MM.1S (cell line): ENCODE data around the gene DPP10.

ENCODE experiments used
- CTCF ChIP-seq: fragments of 300-600 bp; sonication (generic); IDR thresholded peaks from 2 replicates; pipeline ENCODE4 v1.5.1; 2016; ENCODE audit warnings: antibody characterized with exemption, low read length, mixed read lengths
- EZH2 ChIP-seq: fragments of 300-600 bp; sonication (generic); optimal IDR thresholded peaks from 2 replicates; pipeline ENCODE3; 2017; ENCODE audit warnings: low read depth, mild to moderate bottlenecking, antibody characterized with exemption, low read length, mixed read lengths
- EZH2phosphoT487 ChIP-seq: fragments of 300-600 bp; sonication (generic); IDR thresholded peaks from 2 replicates; pipeline ENCODE4 v1.6.1; 2018; ENCODE audit warnings: antibody characterized with exemption, low read length

DNA sequence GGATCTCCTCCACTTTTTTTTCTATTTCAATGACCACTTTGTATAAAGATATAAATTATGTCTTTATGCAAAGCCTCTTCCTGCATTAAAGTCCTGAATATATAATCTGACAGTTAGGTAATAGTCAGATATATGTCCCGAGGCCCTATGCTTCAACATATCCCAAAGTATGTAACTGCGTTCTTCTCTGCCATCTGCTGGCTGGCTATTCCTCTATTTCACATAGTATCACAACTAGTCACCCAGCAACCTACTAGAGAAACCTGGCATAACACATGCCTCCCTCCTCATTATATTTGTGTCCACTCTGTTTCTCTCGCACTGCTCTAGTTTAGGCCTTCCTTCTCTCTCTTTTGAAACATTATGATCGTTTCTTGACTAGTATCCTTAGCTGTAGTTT, 640.8 kb downstream of the DPP10 start:
- TF ChIP-seq CTCF (no peak), EZH2 (no peak), EZH2phosphoT487 (no peak)
